Measurements from ENCODE around the gene GLMP. TPM values are rescaled to one million over a fixed set of nuclear protein-coding genes. Genes with fewer than 3 reads are reported as not detected.

The GLMP gene
- total RNA-seq, 1 donor: 55.3 TPM

DNA sequence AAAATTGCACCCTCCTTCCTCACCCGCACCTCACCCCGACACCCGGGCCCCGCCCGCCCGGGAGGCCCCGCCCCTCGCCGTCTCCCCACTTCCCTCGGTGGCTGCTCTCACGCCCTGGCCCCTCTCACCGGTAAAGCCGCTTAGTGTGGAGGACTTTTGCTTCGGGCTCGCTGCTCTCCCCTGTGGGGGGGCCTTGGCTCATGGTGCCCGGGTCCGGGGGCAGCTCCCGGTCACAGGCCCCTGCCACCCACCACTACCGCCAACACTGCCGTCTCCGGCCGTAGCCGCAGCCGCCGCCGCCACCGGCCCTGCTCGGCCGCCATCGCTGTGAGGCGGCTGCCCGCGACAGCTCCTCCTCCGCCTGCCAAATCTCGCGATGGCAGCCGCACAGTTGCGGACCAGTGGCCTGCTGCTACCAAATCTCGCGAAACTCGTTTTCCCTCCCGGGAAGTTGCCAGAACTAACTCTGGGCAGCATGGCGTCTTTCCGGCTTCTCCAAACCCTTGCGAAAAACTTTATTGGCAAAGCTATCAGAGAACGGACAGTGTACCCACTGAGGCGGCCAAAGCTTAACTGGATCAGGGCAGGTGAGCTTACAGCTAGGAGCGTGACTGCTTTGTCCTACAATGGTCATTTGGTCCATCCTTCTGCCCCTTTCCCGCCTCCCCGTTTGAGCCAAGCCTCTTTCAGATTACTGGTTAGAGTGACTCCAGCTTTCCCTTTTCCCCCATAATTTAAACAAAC lies 12.8 kb downstream of the GLMP start, which contains the start of gene SMG5:
Gene SMG5, minus strand, starts transcription at position 347 of the 744 bp plus-strand sequence. Its CDS starts 145 bp downstream, at position 202.
- TF ChIP-seq CTCF (IDR thresholded peaks at IDR 0.05; ENCODE audit: insufficient read depth, low read depth, low read length): no peak
- DNase-seq (ENCODE audit: low read depth): peak; percentile 99

GRCh38 chr1:156281693-156282478 lies 13.6 kb downstream of the GLMP start:
- TF ChIP-seq CTCF (IDR thresholded peaks at IDR 0.05; ENCODE audit: insufficient read depth, low read depth, low read length): no peak
- no peak for DNase-seq (ENCODE audit: low read depth)
- peak overlapping the region; percentile 71 for H3K4me3 ChIP-seq (ENCODE audit: low read depth, low read length)

More for the DNA sequence above, 12.8 kb downstream of the GLMP start, which contains the start of gene SMG5:
- H3K4me3 ChIP-seq (ENCODE audit: low read depth, low read length): peak within 1 kb of the TSS; percentile 71

GRCh38 chr1:156281281-156281680 lies 14.2 kb downstream of the GLMP start:
- H3K4me3 ChIP-seq (ENCODE audit: low read depth, low read length): peak overlapping the region; percentile 71
- DNase-seq (ENCODE audit: low read depth): no peak
- no peak for TF ChIP-seq CTCF (IDR thresholded peaks at IDR 0.05; ENCODE audit: insufficient read depth, low read depth, low read length)

GRCh38 chr1:156279837-156280236 lies 15.6 kb downstream of the GLMP start:
- TF ChIP-seq CTCF (IDR thresholded peaks at IDR 0.05; ENCODE audit: insufficient read depth, low read depth, low read length): no peak
- H3K4me3 ChIP-seq (ENCODE audit: low read depth, low read length): no peak overlapping the region
- no peak for DNase-seq (ENCODE audit: low read depth)

DNA sequence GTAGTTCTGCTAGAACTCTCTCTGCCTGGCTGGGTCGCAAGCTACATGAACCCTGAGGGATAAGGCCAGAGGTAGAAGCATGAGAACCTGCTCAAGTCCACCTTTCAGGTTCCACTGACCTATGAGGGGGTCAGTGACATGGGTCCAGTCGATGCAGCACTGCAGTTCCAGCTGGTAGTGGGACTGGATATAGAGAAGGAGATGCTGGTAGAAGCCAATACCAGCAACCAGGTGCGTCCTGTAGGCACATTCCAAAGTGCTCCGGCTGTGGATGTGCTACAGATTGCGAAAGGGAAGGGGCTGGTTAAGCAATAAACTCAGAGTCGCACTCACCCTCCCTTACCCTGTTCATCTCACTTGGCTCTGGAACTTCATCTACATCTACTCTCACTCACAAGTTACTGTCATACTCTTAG lies 18.5 kb downstream of the GLMP start:
- DNase-seq (ENCODE audit: low read depth): peak; percentile 60
- no peak for TF ChIP-seq CTCF (IDR thresholded peaks at IDR 0.05; ENCODE audit: insufficient read depth, low read depth, low read length)
- H3K4me3 ChIP-seq (ENCODE audit: low read depth, low read length): no peak overlapping the region

GRCh38 chr1:156276532-156276931 lies 18.9 kb downstream of the GLMP start:
- peak; percentile 58 for DNase-seq (ENCODE audit: low read depth)
- TF ChIP-seq CTCF (IDR thresholded peaks at IDR 0.05; ENCODE audit: insufficient read depth, low read depth, low read length): no peak

More at GRCh38 chr1:156276532-156276931, 18.9 kb downstream of the GLMP start:
- H3K4me3 ChIP-seq (ENCODE audit: low read depth, low read length): no peak overlapping the region

All from fibroblast of villous mesenchyme (primary cell).